Measurements from ENCODE around the gene MPP7.

MPP7 gene

GRCh38 chr10:28300027-28300426 is 2.8 kb downstream of the MPP7 start:
- Histone ChIP-seq H3K36me3 (no peaks in the 10 kb centered on the region), H3K4me3 (ENCODE audit: low read depth, low read length) (no peak overlapping the region), H3K4me1 (no peaks in the 10 kb centered on the region), H3K9me3 (no peaks in the 10 kb centered on the region), H3K27me3 (peaks cover 25% of the 10 kb centered on the region)
- DNase-seq: no peak
- no peak for TF ChIP-seq CTCF (IDR thresholded peaks at IDR 0.05; ENCODE audit: low read depth, low read length)

- peaks cover 25% of the 10 kb centered on the region for H3K27me3 ChIP-seq
Observed at GRCh38 chr10:28298951-28299350, 3.9 kb downstream of the MPP7 start.

GRCh38 chr10:28296023-28296422 is 6.8 kb downstream of the MPP7 start:
- peaks cover 21% of the 10 kb centered on the region for H3K27me3 ChIP-seq
- H3K36me3 ChIP-seq: no peaks in the 10 kb centered on the region
- TF ChIP-seq CTCF (IDR thresholded peaks at IDR 0.05; ENCODE audit: low read depth, low read length): no peak
- DNase-seq: no peak
- H3K9me3 ChIP-seq: no peaks in the 10 kb centered on the region
- H3K4me1 ChIP-seq: no peaks in the 10 kb centered on the region
- H3K4me3 ChIP-seq (ENCODE audit: low read depth, low read length): no peak overlapping the region

More at GRCh38 chr10:28298951-28299350, 3.9 kb downstream of the MPP7 start:
- DNase-seq: no peak
- Histone ChIP-seq H3K4me3 (ENCODE audit: low read depth, low read length) (no peak overlapping the region), H3K36me3 (no peaks in the 10 kb centered on the region), H3K4me1 (no peaks in the 10 kb centered on the region), H3K9me3 (no peaks in the 10 kb centered on the region)
- TF ChIP-seq CTCF (IDR thresholded peaks at IDR 0.05; ENCODE audit: low read depth, low read length): no peak

- H3K9me3 ChIP-seq: no peaks in the 10 kb centered on the region
- no peaks in the 10 kb centered on the region for H3K4me1 ChIP-seq
- H3K27me3 ChIP-seq: peaks cover 24% of the 10 kb centered on the region
- TF ChIP-seq CTCF (IDR thresholded peaks at IDR 0.05; ENCODE audit: low read depth, low read length): no peak
- no peaks in the 10 kb centered on the region for H3K36me3 ChIP-seq
- H3K4me3 ChIP-seq (ENCODE audit: low read depth, low read length): no peak overlapping the region
- DNase-seq: no peak
Observed at GRCh38 chr10:28295336-28295735, 7.5 kb downstream of the MPP7 start.

- no peak for TF ChIP-seq CTCF (IDR thresholded peaks at IDR 0.05; ENCODE audit: low read depth, low read length)
- no peaks in the 10 kb centered on the region for H3K9me3 ChIP-seq
- H3K27me3 ChIP-seq: peaks cover 24% of the 10 kb centered on the region
- no peaks in the 10 kb centered on the region for H3K36me3 ChIP-seq
- H3K4me3 ChIP-seq (ENCODE audit: low read depth, low read length): no peak overlapping the region
- no peak for DNase-seq
- no peaks in the 10 kb centered on the region for H3K4me1 ChIP-seq
Observed at GRCh38 chr10:28294809-28295208, 8.1 kb downstream of the MPP7 start.

GRCh38 chr10:28294169-28294532 is 8.7 kb downstream of the MPP7 start:
- no peak for TF ChIP-seq CTCF (IDR thresholded peaks at IDR 0.05; ENCODE audit: low read depth, low read length)
- Histone ChIP-seq H3K4me3 (ENCODE audit: low read depth, low read length) (no peak overlapping the region), H3K4me1 (no peaks in the 10 kb centered on the region), H3K36me3 (no peaks in the 10 kb centered on the region), H3K27me3 (peaks cover 24% of the 10 kb centered on the region), H3K9me3 (no peaks in the 10 kb centered on the region)
- no peak for DNase-seq
